Astrocyte (in vitro differentiated cells and primary cell): ENCODE measurements around the gene SOX2. TPM values are rescaled to one million over a fixed set of nuclear protein-coding genes. Genes with fewer than 3 reads are reported as not detected.

Experiments
- DNase-seq: peaks from one replicate; pipeline ENCODE4 v3.0.0-alpha.2; 2010; ENCODE audit warnings: low read depth
- FAIRE-seq: peaks from 2 replicates; lab custom pipeline; 2011; peaks lifted over from hg19 to GRCh38; lab: Jason Lieb, UNC
- H2AFZ ChIP-seq: 2 replicates; pipeline ENCODE4 v1.6.0; 2012; ENCODE audit warnings: low read depth, low read length, inconsistent platforms
- H3K27ac ChIP-seq: 2 replicates; pipeline ENCODE4 v1.5.1; 2011; ENCODE audit warnings: low read depth, low read length, inconsistent platforms
- H3K27me3 ChIP-seq: 2 replicates; pipeline ENCODE4 v1.6.0; 2011; ENCODE audit warnings: low read length, inconsistent platforms; ENCODE audit not compliant: insufficient read depth
- H3K36me3 ChIP-seq: 2 replicates; pipeline ENCODE4 v1.5.1; 2011; ENCODE audit warnings: low read length, inconsistent platforms; ENCODE audit not compliant: insufficient read depth
- H3K4me1 ChIP-seq: 2 replicates; pipeline ENCODE4 v1.5.1; 2011; ENCODE audit warnings: low read length, inconsistent platforms; ENCODE audit not compliant: insufficient read depth
- H3K4me2 ChIP-seq: 2 replicates; pipeline ENCODE4 v1.6.0; 2012; ENCODE audit warnings: low read length, inconsistent platforms
- H3K4me3 ChIP-seq: 2 replicates; pipeline ENCODE4 v1.5.1; 2011; ENCODE audit warnings: low read depth, mild to moderate bottlenecking, low read length, inconsistent platforms; ENCODE audit not compliant: insufficient read depth
- H3K79me2 ChIP-seq: 2 replicates; pipeline ENCODE4 v1.6.0; 2012; ENCODE audit warnings: mild to moderate bottlenecking, low read length, inconsistent platforms; ENCODE audit not compliant: insufficient read depth
- H3K9ac ChIP-seq: 2 replicates; pipeline ENCODE4 v1.6.0; 2012; ENCODE audit warnings: mild to moderate bottlenecking, low read length, inconsistent platforms
- H3K9me3 ChIP-seq: 2 replicates; pipeline ENCODE4 v1.5.1; 2012; ENCODE audit warnings: low read depth, mild to moderate bottlenecking, low read length, inconsistent platforms; ENCODE audit not compliant: insufficient read depth
- H4K20me1 ChIP-seq: 2 replicates; pipeline ENCODE4 v1.6.0; 2012; ENCODE audit warnings: low read length, inconsistent platforms; ENCODE audit not compliant: insufficient read depth
- H3K27ac Mint-ChIP-seq: one replicate; pipeline ENCODE4 v1.8.0; 2021; ENCODE audit warnings: mild to moderate bottlenecking, mixed read lengths; ENCODE audit not compliant: unreplicated experiment
- H3K27me3 Mint-ChIP-seq: one replicate; pipeline ENCODE4 v1.8.0; 2021; ENCODE audit warnings: low read depth, mixed read lengths; ENCODE audit not compliant: unreplicated experiment
- H3K36me3 Mint-ChIP-seq: one replicate; pipeline ENCODE4 v1.8.0; 2021; ENCODE audit warnings: low read depth, mixed read lengths; ENCODE audit not compliant: unreplicated experiment
- H3K4me1 Mint-ChIP-seq: one replicate; pipeline ENCODE4 v1.8.0; 2021; ENCODE audit warnings: low read depth, mixed read lengths; ENCODE audit not compliant: unreplicated experiment
- H3K4me3 Mint-ChIP-seq: one replicate; pipeline ENCODE4 v1.8.0; 2021; ENCODE audit warnings: mild to moderate bottlenecking, moderate library complexity, mixed read lengths; ENCODE audit not compliant: unreplicated experiment
- H3K9me3 Mint-ChIP-seq: one replicate; pipeline ENCODE4 v1.8.0; 2021; ENCODE audit warnings: mild to moderate bottlenecking, mixed read lengths; ENCODE audit not compliant: unreplicated experiment
- EZH2 ChIP-seq: IDR thresholded peaks from 2 replicates; pipeline ENCODE4 v1.6.1; 2012; ENCODE audit warnings: mild to moderate bottlenecking, low read length, inconsistent platforms; ENCODE audit not compliant: insufficient read depth
- total RNA-seq: library from RNA; stranded (reverse); gene quantifications from 2 replicates; pipeline ENCODE4 v1.2.1, GENCODE V29; 2021
- TF ChIP-seq, protein P1 (sequence below): IDR thresholded peaks from 2 replicates; pipeline ENCODE4 v1.5.1; 2011; ENCODE audit warnings: low read depth, mild to moderate bottlenecking, inconsistent platforms, low read length, moderate library complexity; ENCODE audit not compliant: insufficient read depth

The SOX2 gene
- total RNA-seq, 1 donor from 2014 or later = 6.5 TPM

DNA sequence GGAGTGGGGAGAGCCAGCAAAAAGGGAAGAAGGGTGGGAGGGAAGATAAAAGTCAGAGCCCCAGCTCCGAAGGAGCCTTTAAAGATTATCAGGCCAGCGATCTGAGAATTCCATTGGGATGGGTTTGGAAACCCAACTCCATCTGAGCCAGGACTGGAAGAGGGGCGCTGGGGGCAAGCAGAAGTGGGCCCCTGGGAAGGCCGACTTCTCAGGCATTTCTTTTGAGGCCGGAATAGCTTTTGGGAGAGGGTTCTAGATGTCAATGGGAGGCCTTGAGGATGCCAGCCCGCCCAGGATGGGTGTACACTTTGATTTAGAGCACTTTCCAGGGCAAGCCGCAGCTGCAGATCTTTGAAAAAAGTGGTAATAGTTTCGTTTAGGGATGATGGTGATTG, 6.6 kb upstream of the SOX2 start:
- H3K36me3 ChIP-seq = no peaks in the 10 kb centered on the region
- H3K36me3 Mint-ChIP-seq = no peaks in the 10 kb centered on the region
- H3K9me3 ChIP-seq = no peaks in the 10 kb centered on the region
- peak overlapping the region; percentile 63 for H3K4me2 ChIP-seq
- H3K27ac ChIP-seq = no peak overlapping the region
- no peaks in the 10 kb centered on the region for H4K20me1 ChIP-seq
- H3K4me3 Mint-ChIP-seq = no peak overlapping the region
- FAIRE-seq (no peak), DNase-seq (no peak)
- H3K79me2 ChIP-seq = no peaks in the 10 kb centered on the region
- peaks cover 12% of the 10 kb centered on the region for H3K4me1 ChIP-seq
- H3K27ac Mint-ChIP-seq = no peak overlapping the region
- H2AFZ ChIP-seq = no peak overlapping the region
- H3K4me3 ChIP-seq = no peak overlapping the region
- peaks cover 19% of the 10 kb centered on the region for H3K4me1 Mint-ChIP-seq
- no peak overlapping the region for H3K9ac ChIP-seq
- H3K9me3 Mint-ChIP-seq = peaks cover 4% of the 10 kb centered on the region
- H3K27me3 Mint-ChIP-seq = peaks cover 23% of the 10 kb centered on the region
- TF ChIP-seq, protein P1, sequence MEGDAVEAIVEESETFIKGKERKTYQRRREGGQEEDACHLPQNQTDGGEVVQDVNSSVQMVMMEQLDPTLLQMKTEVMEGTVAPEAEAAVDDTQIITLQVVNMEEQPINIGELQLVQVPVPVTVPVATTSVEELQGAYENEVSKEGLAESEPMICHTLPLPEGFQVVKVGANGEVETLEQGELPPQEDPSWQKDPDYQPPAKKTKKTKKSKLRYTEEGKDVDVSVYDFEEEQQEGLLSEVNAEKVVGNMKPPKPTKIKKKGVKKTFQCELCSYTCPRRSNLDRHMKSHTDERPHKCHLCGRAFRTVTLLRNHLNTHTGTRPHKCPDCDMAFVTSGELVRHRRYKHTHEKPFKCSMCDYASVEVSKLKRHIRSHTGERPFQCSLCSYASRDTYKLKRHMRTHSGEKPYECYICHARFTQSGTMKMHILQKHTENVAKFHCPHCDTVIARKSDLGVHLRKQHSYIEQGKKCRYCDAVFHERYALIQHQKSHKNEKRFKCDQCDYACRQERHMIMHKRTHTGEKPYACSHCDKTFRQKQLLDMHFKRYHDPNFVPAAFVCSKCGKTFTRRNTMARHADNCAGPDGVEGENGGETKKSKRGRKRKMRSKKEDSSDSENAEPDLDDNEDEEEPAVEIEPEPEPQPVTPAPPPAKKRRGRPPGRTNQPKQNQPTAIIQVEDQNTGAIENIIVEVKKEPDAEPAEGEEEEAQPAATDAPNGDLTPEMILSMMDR = no peak
- TF ChIP-seq EZH2 = no peak
- H3K27me3 ChIP-seq = peaks cover 49% of the 10 kb centered on the region

DNA sequence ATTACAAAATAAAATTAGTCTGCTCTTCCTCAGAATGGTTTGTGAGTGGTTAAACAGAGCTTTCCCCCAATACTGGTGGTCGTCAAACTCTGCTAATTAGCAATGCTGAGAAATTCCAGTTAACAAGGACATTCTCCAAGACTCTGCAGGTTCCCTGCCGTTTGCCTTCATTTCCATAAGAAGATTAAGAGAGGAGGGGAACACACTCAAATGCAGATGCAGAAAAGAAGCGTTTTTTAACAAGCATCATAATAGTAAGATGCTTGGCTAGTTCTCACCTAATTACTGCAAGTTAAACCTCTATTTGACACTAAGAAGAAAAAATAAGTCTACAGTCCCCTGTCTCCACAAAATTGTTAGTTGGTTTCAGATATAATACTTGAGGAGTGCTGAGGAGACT, 3.7 kb upstream of the SOX2 start:
- no peak overlapping the region for H2AFZ ChIP-seq
- Mint-ChIP-seq H3K36me3 (no peaks in the 10 kb centered on the region), H3K27ac (no peak overlapping the region), H3K4me3 (no peak overlapping the region), H3K27me3 (peaks cover 17% of the 10 kb centered on the region), H3K9me3 (peaks cover 4% of the 10 kb centered on the region), H3K4me1 (peaks cover 16% of the 10 kb centered on the region)
- H3K4me2 ChIP-seq = no peak overlapping the region
- H3K9me3 ChIP-seq = no peaks in the 10 kb centered on the region
- no peak overlapping the region for H3K27ac ChIP-seq
- FAIRE-seq (no peak), DNase-seq (no peak)
- H4K20me1 ChIP-seq = no peaks in the 10 kb centered on the region
- no peak overlapping the region for H3K4me3 ChIP-seq
- TF ChIP-seq EZH2 = no peak
- TF ChIP-seq, protein P1 = no peak
- no peak overlapping the region for H3K9ac ChIP-seq
- H3K27me3 ChIP-seq = peaks cover 50% of the 10 kb centered on the region
- peaks cover 5% of the 10 kb centered on the region for H3K79me2 ChIP-seq
- peaks cover 17% of the 10 kb centered on the region for H3K4me1 ChIP-seq
- no peaks in the 10 kb centered on the region for H3K36me3 ChIP-seq

DNA sequence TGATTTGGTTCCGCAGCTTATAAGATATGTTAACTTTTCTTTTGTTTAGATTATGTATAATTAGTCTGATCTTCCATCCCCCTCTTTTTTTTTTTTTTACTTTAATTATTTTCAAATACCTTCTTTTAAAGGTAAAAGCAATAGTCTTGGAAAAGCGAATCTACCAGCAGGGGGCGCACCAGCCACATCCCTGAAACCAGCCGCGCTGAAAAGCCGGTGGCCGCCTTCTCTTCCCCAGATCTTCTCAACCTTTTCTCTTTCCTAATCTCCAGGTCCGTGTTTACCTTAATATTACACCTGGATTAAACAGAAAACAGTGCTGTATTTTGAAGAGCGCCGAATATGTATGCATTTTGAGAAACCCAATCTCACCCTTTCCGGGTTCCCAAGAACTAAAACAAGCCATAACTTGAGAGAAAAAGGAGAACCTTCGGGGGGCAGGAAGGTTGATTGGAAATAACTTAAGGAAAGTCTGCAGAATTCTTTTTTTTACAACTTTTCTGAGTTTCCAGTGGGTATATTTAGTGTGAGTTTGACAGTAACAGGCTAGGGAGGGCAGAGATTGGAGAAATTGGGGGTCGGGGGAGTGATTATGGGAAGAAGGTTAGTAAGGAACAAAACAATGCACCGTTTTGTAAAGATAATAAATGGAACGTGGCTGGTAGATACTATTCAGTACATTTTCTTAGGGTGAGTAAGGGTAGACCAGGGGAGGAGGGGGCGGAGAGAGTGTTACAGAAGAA, 2.0 kb upstream of the SOX2 start:
- FAIRE-seq (no peak), DNase-seq (peak; percentile 46)
- Mint-ChIP-seq H3K4me1 (peaks cover 16% of the 10 kb centered on the region), H3K4me3 (peak overlapping the region; percentile 77), H3K27me3 (peaks cover 4% of the 10 kb centered on the region), H3K9me3 (no peaks in the 10 kb centered on the region), H3K36me3 (no peaks in the 10 kb centered on the region), H3K27ac (peak overlapping the region; percentile 20)
- peak overlapping the region; percentile 53 for H3K4me3 ChIP-seq
- H3K4me1 ChIP-seq = peaks cover 14% of the 10 kb centered on the region
- H3K4me2 ChIP-seq = peak overlapping the region; percentile 93
- peak overlapping the region; percentile 14 for H3K27ac ChIP-seq
- peaks cover 45% of the 10 kb centered on the region for H3K27me3 ChIP-seq
- no peaks in the 10 kb centered on the region for H3K9me3 ChIP-seq
- no peaks in the 10 kb centered on the region for H4K20me1 ChIP-seq
- peak overlapping the region; percentile 27 for H2AFZ ChIP-seq
- TF ChIP-seq, protein P1 = peak; percentile 70
- no peak for TF ChIP-seq EZH2
- no peaks in the 10 kb centered on the region for H3K36me3 ChIP-seq
- H3K79me2 ChIP-seq = peaks cover 21% of the 10 kb centered on the region
- peak overlapping the region; percentile 63 for H3K9ac ChIP-seq
